Endothelial cell of umbilical vein (primary cell): ENCODE data around the gene SPC25. TPM values are rescaled to one million over a fixed set of nuclear protein-coding genes. Genes with fewer than 3 reads are reported as not detected.

Source experiments
- BruUV-seq: library from RNA; stranded (reverse); fragments of 400-500 nt; replicated peaks from 2 replicates; lab custom pipeline; 2021; lab: Mats Ljungman, UMichigan
- CTCF ChIA-PET: fragments of 300-600, 350-600 bp; sonication (Branson Sonifier 250); formaldehyde crosslinking; loops from one replicate; lab custom pipeline; 2021; ENCODE audit warnings: antibody characterized with exemption, inconsistent platforms; lab: Charles Lee
- POLR2A ChIA-PET: fragments of 300-600, 350-600 bp; sonication (Branson Sonifier 250); formaldehyde crosslinking; loops from one replicate; lab custom pipeline; 2021; ENCODE audit warnings: antibody characterized with exemption, inconsistent platforms; lab: Charles Lee
- DNase-seq: peaks from one replicate; pipeline ENCODE4 v3.0.0-alpha.2; 2011; ENCODE audit warnings: low read depth, low spot score
- FAIRE-seq: peaks from 2 replicates; lab custom pipeline; 2011; peaks lifted over from hg19 to GRCh38; lab: Jason Lieb, UNC
- H2AFZ ChIP-seq: 2 replicates; pipeline ENCODE4 v1.6.0; 2012; ENCODE audit warnings: low read depth, low read length, control low read depth, inconsistent platforms
- H3K27ac ChIP-seq: 2 replicates; pipeline ENCODE4 v1.5.1; 2011; ENCODE audit warnings: low read depth, mild to moderate bottlenecking, control low read depth, low read length, moderate library complexity; ENCODE audit not compliant: insufficient read depth
- H3K27me3 ChIP-seq, 2 experiments: 2 replicates each; pipeline versions ENCODE4 v1.6.0 to v1.6.1; 2011; ENCODE audit warnings: low read length in 2 of 2, mixed read lengths in 1 of 2; ENCODE audit not compliant: control insufficient read depth in 2 of 2, insufficient read depth in 2 of 2
- H3K36me3 ChIP-seq, 2 experiments: 2 replicates in 1 of 2; 3 replicates in 1 of 2; pipeline ENCODE4 v1.5.1; 2011; ENCODE audit warnings: low read length in 2 of 2, mild to moderate bottlenecking in 1 of 2, moderate library complexity in 1 of 2; ENCODE audit not compliant: control insufficient read depth in 2 of 2, insufficient read depth in 2 of 2; ENCODE audit errors: extremely low read depth in 1 of 2
- H3K4me1 ChIP-seq: 3 replicates; pipeline ENCODE4 v1.5.1; 2011; ENCODE audit warnings: mild to moderate bottlenecking, low read length; ENCODE audit not compliant: control insufficient read depth, insufficient read depth; ENCODE audit errors: extremely low read depth
- H3K4me2 ChIP-seq: 2 replicates; pipeline ENCODE4 v1.6.1; 2011; ENCODE audit warnings: low read length, control low read depth, mixed read lengths; ENCODE audit not compliant: insufficient read depth
- H3K4me3 ChIP-seq, 3 experiments: fragments of 200-600 bp in 1 of 3; sonication (generic), shearing (Covaris generic) in 1 of 3; replicated peaks in 1 of 3; 2 replicates each; pipeline ENCODE4 v1.5.1; 2011 to 2016; ENCODE audit warnings: control low read depth in 3 of 3, low read length in 3 of 3, mild to moderate bottlenecking in 2 of 3, inconsistent platforms in 1 of 3, low read depth in 1 of 3, moderate library complexity in 1 of 3; ENCODE audit not compliant: insufficient read depth in 1 of 3
- H3K79me2 ChIP-seq: 2 replicates; pipeline ENCODE4 v1.6.0; 2012; ENCODE audit warnings: low read length, inconsistent platforms; ENCODE audit not compliant: control insufficient read depth, insufficient read depth
- H3K9ac ChIP-seq: replicated peaks from 2 replicates; pipeline ENCODE3; 2011; ENCODE audit warnings: low read length, control low read depth; ENCODE audit not compliant: insufficient read depth; ENCODE audit errors: extremely low read depth
- H3K9me1 ChIP-seq: replicated peaks from 3 replicates; pipeline ENCODE4 v1.6.0; 2011; ENCODE audit warnings: mild to moderate bottlenecking, low read length; ENCODE audit not compliant: control insufficient read depth, insufficient read depth; ENCODE audit errors: extremely low read depth
- H3K9me3 ChIP-seq: replicated peaks from 2 replicates; pipeline ENCODE4 v1.5.1; 2012; ENCODE audit warnings: low read length, inconsistent platforms; ENCODE audit not compliant: control insufficient read depth, insufficient read depth
- H4K20me1 ChIP-seq: replicated peaks from 2 replicates; pipeline ENCODE3; 2011; ENCODE audit warnings: mild to moderate bottlenecking, low read length; ENCODE audit not compliant: control insufficient read depth, insufficient read depth; ENCODE audit errors: extremely low read depth
- CTCF ChIP-seq, 2 donors: IDR thresholded peaks; 1 replicate in 1 of 2; 2 replicates in 1 of 2; pipeline ENCODE4 v1.5.1; 2011; ENCODE audit warnings: low read length in 2 of 2, mild to moderate bottlenecking in 2 of 2, moderate library complexity in 2 of 2, control low read depth in 1 of 2, inconsistent platforms in 1 of 2, low read depth in 1 of 2; ENCODE audit not compliant: insufficient read depth in 1 of 2; ENCODE audit errors: extremely low read depth in 1 of 2
- EZH2 ChIP-seq: IDR thresholded peaks from 2 replicates; pipeline ENCODE4 v1.6.1; 2012; ENCODE audit warnings: borderline replicate concordance, low read depth, mild to moderate bottlenecking, moderate library complexity, low read length, inconsistent platforms; ENCODE audit not compliant: severe bottlenecking
- FOS ChIP-seq: IDR thresholded peaks from 2 replicates; pipeline ENCODE4 v1.6.1; 2011; ENCODE audit warnings: mild to moderate bottlenecking, low read length, moderate library complexity, borderline replicate concordance; ENCODE audit not compliant: insufficient read depth
- GATA2 ChIP-seq: IDR thresholded peaks from 2 replicates; pipeline ENCODE4 v1.7.0; 2011; ENCODE audit warnings: low read depth, mild to moderate bottlenecking, moderate library complexity, mixed read lengths, low read length; ENCODE audit not compliant: insufficient read length, insufficient read depth
- JUN ChIP-seq: IDR thresholded peaks from 2 replicates; pipeline ENCODE4 v1.6.1; 2011; ENCODE audit warnings: borderline replicate concordance, low read depth; ENCODE audit not compliant: insufficient read length, insufficient read depth
- MAX ChIP-seq: IDR thresholded peaks from 2 replicates; pipeline ENCODE4 v1.6.1; 2011; ENCODE audit not compliant: insufficient read depth, insufficient read length
- MYC ChIP-seq: IDR thresholded peaks from one replicate; pipeline ENCODE4 v1.6.1; 2011; ENCODE audit warnings: mild to moderate bottlenecking, low read depth, low read length
- POLR2A ChIP-seq: IDR thresholded peaks from 2 replicates; pipeline ENCODE4 v1.6.1; 2012; ENCODE audit warnings: low read depth, mild to moderate bottlenecking, control low read depth, low read length
- POLR2AphosphoS5 ChIP-seq: IDR thresholded peaks from 2 replicates; pipeline ENCODE4 v1.6.1; 2012; ENCODE audit warnings: low read depth, mild to moderate bottlenecking, control low read depth, low read length, moderate library complexity; ENCODE audit not compliant: insufficient read depth
- dilution Hi-C: fragments of 300-500 bp; cut with MboI; formaldehyde crosslinking; loops from one replicate; pipeline ENCODE4 v1.15.0; 2019; ENCODE audit warnings: low sequenced_read_pairs; ENCODE audit not compliant: extremely low pct_ligation_motif_present
- intact Hi-C: fragments of 100-400 bp; cut with micrococcal nuclease; formaldehyde crosslinking; loops from one replicate; pipeline ENCODE4 v1.10.0; 2022
- polyA plus RNA-seq, 4 experiments: library from polyadenylated mRNA; depleted of rRNA in 3 of 4; stranded (reverse) in 3 of 4; unstranded in 1 of 4; fragments of >200 nt; gene quantifications; 2 replicates each; pipeline versions ENCODE4 v1.2.1 to v1.2.3, GENCODE V29; 2011 to 2012; ENCODE audit warnings: missing spikeins in 1 of 4
- total RNA-seq: library from RNA; stranded (reverse); gene quantifications from 2 replicates; pipeline ENCODE4 v1.2.3, GENCODE V29; 2021

The SPC25 gene
- total and polyA plus RNA-seq, 2 donors (not counting 3 experiments of a cell fraction or from before 2014, with no cell fraction given), result 10.1 to 24.2 TPM

GRCh38 chr2:168939061-168939460 lies 48.8 kb upstream of the SPC25 start:
- Histone ChIP-seq H3K36me3 (no peaks in the 10 kb centered on the region), H3K9me3 (no peaks in the 10 kb centered on the region), H3K4me3 (no peak overlapping the region)

More at GRCh38 chr2:168939061-168939460, 48.8 kb upstream of the SPC25 start:
- intact Hi-C loops, result no loop called here
- Histone ChIP-seq H3K79me2 (no peaks in the 10 kb centered on the region), H2AFZ (no peak overlapping the region), H3K27me3 (no peaks in the 10 kb centered on the region), H3K27ac (no peak overlapping the region), H3K4me2 (no peak overlapping the region), H3K9ac (no peak overlapping the region), H4K20me1 (no peaks in the 10 kb centered on the region), H3K9me1 (no peaks in the 10 kb centered on the region), H3K4me1 (no peaks in the 10 kb centered on the region)
- FAIRE-seq (no peak), DNase-seq (no peak)
- CTCF ChIA-PET, result no interaction called here
- dilution Hi-C loops, result no loop called here
- POLR2A ChIA-PET, result no interaction called here
- BruUV-seq, result no TSS peak
- TF ChIP-seq CTCF (IDR thresholded peaks at IDR 0.05; ENCODE audit: extremely low read depth in 1 of 2, insufficient read depth in 1 of 2, low read depth in 1 of 2, low read length in 2 of 2) (no peak), POLR2AphosphoS5 (no peak), MYC (no peak), GATA2 (no peak), POLR2A (no peak), FOS (no peak), MAX (no peak), JUN (no peak), EZH2 (no peak)
